ENCODE data around the gene ODC1.

- TF ChIP-seq, protein P1, sequence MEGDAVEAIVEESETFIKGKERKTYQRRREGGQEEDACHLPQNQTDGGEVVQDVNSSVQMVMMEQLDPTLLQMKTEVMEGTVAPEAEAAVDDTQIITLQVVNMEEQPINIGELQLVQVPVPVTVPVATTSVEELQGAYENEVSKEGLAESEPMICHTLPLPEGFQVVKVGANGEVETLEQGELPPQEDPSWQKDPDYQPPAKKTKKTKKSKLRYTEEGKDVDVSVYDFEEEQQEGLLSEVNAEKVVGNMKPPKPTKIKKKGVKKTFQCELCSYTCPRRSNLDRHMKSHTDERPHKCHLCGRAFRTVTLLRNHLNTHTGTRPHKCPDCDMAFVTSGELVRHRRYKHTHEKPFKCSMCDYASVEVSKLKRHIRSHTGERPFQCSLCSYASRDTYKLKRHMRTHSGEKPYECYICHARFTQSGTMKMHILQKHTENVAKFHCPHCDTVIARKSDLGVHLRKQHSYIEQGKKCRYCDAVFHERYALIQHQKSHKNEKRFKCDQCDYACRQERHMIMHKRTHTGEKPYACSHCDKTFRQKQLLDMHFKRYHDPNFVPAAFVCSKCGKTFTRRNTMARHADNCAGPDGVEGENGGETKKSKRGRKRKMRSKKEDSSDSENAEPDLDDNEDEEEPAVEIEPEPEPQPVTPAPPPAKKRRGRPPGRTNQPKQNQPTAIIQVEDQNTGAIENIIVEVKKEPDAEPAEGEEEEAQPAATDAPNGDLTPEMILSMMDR (IDR thresholded peaks at IDR 0.05), result no peak
- TF ChIP-seq POLR2A (IDR thresholded peaks at IDR 0.05), result no peak
Observed at GRCh38 chr2:10441948-10442347, 6.2 kb downstream of the ODC1 start.
